Hindlimb muscle (tissue), 1 donor: ENCODE data around the gene SARS1. TPM values are rescaled to one million over a fixed set of nuclear protein-coding genes. Genes with fewer than 3 reads are reported as not detected.
A peak's percentile ranks its signal among the peaks of the same experiment; 100 is the strongest.

Source experiments
- DNase-seq: peaks from one replicate; pipeline ENCODE4 v3.0.0-alpha.2; 2013
- polyA plus RNA-seq: library from polyadenylated mRNA; unstranded; fragments of 120-200 nt; gene quantifications from one replicate; pipeline ENCODE4 v1.2.1, GENCODE V29; 2013; ENCODE audit not compliant: insufficient read length

The SARS1 gene
- polyA plus RNA-seq, 1 donor: 83.1 TPM

DNA sequence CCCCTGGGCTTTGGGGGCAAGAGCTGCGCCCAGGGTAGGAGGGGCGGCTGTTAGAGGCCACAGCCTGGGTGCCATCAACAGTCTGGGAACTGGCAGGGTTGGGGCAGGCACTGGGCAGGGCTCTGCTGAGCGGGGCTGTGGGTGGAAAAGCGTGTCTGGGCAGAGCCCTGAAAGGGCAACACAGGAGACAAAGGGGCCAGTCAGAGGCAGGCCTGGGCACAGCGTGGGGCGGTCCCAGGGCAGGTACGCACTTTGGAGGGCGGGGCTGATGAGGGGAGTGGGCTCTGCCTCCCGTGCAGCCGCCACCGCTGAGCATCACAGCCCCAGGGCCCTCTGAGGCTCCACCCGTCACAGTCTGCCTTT, 49.5 kb downstream of the SARS1 start:
- DNase-seq: no peak

DNA sequence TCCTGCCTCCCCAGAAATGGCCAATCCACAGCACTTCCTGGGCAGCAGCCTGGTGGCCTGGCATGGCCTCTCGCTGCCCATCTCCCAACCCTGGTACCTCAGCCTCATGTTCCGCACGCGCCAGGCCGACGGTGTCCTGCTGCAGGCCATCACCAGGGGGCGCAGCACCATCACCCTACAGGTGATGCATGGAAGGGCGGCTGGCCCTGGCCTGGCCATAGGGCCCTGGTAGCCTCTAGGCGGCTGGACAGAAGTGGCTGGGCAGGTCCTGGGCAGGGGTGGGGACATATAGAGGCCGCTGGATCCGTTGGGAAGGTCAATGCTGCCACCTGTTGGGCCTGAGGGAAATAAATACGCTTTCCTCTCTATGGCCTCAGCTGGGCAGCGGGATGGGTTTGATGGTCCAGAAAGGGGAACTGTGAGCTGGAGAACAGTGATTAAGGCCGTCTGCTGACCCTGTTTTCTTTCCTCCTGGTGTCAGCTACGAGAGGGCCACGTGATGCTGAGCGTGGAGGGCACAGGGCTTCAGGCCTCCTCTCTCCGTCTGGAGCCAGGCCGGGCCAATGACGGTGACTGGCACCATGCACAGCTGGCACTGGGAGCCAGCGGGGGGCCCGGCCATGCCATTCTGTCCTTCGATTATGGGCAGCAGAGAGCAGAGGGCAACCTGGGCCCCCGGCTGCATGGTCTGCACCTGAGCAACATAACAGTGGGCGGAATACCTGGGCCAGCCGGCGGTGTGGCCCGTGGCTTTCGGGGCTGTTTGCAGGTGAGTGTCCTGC, 50.1 kb downstream of the SARS1 start:
- DNase-seq: peak; percentile 77

DNA sequence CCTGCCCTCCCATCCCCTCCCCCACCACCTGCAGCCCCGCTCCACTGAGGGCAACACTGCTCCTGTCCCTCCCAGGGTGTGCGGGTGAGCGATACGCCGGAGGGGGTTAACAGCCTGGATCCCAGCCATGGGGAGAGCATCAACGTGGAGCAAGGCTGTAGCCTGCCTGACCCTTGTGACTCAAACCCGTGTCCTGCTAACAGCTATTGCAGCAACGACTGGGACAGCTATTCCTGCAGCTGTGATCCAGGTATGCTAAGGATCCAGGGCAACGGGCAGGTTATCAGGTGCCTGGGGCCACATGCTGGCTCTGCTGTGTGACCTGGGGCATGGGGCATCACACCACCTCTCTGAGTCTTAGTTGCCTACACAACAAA, 50.6 kb downstream of the SARS1 start:
- DNase-seq: no peak

DNA sequence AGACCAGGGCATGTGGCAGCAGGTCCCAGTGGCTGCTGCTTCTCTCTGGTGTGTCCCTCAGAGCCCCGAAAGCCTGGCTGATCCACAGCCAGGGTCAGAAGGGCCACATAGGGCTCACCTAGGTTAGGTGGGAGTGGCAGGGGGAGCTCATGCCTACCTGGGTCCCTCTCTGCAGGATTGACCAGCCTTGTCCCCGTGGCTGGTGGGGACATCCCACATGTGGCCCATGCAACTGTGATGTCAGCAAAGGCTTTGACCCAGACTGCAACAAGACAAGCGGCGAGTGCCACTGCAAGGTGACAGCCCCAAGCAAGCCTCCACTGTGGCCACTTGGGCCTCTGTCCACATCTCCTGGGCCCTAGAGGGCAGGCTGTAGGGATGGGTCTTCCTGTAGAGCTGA, 51.3 kb downstream of the SARS1 start:
- DNase-seq: no peak

DNA sequence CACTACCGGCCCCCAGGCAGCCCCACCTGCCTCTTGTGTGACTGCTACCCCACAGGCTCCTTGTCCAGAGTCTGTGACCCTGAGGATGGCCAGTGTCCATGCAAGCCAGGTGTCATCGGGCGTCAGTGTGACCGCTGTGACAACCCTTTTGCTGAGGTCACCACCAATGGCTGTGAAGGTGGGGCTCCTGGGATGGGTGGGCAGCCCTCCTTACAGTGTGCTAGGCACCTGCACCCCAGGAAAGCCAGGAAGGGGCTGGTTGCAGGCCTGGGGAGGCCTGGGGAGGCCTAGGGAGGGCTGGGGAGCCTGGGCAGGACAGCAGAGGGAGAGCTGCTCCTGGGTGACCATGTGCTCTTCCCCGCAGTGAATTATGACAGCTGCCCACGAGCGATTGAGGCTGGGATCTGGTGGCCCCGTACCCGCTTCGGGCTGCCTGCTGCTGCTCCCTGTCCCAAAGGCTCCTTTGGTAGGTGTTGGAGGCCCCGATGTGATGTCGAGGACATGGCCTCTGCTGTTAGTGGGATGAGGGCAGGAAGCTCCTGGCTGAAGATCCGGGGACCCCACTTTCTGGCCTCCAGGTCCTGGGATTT, 52.1 kb downstream of the SARS1 start:
- DNase-seq: no peak

DNA sequence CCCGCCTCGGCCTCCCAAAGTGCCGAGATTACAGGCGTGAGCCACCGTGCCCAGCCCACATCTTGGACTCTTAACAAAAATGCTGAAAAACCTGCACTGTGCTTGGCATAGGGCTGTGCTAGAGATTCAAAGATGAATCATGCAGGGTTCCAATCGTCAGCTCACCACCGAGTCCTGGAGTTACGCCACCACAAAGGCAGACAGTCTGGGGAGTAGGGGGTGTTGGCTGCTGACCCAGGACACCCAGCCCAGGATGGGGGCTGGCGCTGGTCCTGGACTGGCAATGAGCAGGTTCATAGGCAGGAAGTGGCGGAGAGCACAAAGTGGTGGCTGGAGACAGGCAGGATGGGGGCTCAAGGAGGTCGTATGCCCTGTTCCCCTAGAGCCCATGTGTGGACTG, 53.2 kb downstream of the SARS1 start:
- DNase-seq: no peak

DNA sequence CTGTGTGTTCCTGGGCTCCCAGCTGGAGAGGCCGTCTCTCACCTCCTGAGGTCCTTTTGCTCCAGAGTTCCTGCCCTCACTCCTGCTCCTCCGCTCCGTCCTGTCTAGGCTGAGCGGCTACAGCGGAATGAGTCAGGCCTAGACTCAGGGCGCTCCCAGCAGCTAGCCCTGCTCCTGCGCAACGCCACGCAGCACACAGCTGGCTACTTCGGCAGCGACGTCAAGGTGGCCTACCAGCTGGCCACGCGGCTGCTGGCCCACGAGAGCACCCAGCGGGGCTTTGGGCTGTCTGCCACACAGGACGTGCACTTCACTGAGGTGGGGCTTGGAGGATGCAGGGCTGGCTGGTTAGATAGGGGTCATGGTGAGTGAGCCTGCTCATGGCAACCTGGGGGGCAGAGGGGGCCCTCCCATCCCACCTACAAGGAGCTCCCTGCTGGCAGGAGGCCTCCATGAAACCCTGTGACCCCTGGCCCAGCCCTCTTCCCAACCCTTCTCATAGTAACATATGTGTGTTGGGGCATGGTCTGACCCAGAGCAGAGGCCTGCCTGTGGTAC, 54.1 kb downstream of the SARS1 start:
- DNase-seq: no peak

DNA sequence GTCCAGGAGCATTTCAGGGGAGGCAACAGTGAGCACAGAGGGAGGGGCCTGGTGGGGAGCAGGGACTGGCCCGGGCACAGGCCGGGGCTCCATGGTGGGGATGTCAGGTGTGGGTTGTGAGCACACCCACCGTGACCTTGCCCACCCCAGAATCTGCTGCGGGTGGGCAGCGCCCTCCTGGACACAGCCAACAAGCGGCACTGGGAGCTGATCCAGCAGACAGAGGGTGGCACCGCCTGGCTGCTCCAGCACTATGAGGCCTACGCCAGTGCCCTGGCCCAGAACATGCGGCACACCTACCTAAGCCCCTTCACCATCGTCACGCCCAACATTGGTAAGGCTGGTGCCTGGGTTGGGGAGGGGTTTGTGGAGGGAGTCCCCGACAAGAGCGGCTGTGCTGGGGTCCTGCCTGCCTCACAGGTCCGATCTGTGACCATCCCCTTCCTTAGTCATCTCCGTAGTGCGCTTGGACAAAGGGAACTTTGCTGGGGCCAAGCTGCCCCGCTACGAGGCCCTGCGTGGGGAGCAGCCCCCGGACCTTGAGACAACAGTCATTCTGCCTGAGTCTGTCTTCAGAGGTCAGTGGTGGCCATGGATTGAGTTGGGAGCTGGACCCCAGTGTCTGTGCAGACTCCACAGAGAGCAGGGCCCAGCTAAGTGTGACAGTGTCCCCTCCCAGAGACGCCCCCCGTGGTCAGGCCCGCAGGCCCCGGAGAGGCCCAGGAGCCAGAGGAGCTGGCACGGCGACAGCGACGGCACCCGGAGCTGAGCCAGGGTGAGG, 54.9 kb downstream of the SARS1 start:
- no peak for DNase-seq

DNA sequence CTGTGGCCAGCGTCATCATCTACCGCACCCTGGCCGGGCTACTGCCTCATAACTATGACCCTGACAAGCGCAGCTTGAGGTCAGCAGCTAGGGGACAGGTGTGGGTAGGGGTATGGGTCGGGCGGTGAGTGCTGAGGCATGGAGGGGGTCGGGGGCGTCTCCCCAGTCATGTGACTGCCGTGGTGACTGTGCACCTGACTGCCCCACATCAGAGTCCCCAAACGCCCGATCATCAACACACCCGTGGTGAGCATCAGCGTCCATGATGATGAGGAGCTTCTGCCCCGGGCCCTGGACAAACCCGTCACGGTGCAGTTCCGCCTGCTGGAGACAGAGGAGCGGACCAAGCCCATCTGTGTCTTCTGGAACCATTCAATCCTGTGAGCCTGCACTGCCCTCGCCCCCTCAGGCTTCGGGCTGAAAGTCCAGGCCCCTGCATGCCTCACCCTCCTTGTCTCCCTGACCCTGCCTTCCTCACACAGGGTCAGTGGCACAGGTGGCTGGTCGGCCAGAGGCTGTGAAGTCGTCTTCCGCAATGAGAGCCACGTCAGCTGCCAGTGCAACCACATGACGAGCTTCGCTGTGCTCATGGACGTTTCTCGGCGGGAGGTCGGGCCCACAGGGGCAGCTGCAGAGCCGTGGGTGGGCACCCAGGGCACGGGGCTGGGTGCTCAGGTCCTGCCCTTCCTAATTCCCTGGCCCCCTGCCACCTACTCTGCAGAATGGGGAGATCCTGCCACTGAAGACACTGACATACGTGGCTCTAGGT, 55.7 kb downstream of the SARS1 start:
- no peak for DNase-seq

DNA sequence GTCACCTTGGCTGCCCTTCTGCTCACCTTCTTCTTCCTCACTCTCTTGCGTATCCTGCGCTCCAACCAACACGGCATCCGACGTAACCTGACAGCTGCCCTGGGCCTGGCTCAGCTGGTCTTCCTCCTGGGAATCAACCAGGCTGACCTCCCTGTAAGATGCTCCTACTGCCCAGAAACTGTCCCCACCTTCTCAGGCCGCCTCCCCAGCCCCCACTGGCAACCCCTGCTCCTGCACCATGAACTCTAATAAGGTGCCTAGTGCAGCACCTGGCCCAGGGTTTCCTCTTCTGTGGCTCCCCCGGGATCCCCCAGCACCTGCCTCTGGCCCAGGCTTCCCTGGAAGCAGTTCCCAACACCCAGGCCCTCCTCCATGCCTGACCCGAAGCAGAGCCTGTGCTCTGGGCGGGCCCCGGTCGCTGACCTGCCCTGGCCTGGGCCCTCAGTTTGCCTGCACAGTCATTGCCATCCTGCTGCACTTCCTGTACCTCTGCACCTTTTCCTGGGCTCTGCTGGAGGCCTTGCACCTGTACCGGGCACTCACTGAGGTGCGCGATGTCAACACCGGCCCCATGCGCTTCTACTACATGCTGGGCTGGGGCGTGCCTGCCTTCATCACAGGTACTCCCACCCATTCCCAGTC, 56.4 kb downstream of the SARS1 start:
- DNase-seq: no peak

DNA sequence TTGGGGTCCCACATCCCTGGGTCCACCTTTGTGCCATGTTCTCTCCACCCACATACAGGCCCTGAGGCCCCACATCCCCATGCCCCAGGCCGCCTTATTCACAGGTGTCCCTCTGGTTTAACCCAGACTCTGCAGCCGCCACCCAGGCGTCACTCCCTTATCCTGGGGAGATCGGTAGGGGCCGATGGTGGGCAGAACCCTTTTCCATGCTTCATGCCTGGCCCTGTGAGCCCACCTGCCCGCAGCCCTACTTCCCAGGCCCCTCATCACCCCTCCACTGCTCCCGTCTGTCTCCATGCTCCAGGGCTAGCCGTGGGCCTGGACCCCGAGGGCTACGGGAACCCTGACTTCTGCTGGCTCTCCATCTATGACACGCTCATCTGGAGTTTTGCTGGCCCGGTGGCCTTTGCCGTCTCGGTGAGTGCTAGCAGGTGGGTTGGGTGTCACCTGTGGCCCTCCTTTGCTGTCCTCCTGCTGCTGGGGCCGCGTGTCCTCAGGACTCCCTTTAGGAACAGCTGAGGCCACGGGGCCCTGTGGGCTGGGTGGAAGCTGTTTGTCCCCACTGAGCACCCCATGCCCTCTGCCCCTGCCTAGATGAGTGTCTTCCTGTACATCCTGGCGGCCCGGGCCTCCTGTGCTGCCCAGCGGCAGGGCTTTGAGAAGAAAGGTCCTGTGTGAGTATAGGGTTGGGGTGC, 57.1 kb downstream of the SARS1 start:
- no peak for DNase-seq

DNA sequence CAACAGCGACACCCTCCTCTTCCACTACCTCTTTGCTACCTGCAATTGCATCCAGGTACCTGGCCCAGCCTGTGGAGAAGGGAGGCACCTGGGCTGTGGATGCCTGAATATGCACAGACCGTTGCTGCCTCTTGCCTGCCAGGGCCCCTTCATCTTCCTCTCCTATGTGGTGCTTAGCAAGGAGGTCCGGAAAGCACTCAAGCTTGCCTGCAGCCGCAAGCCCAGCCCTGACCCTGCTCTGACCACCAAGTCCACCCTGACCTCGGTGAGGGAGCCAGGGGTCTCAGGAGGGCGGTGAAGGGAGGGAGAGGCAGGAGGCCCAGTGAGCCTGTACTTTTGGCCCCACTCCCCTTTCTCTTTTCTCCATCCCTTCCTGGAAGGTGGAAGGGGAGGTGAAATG, 57.7 kb downstream of the SARS1 start:
- DNase-seq: no peak

DNA sequence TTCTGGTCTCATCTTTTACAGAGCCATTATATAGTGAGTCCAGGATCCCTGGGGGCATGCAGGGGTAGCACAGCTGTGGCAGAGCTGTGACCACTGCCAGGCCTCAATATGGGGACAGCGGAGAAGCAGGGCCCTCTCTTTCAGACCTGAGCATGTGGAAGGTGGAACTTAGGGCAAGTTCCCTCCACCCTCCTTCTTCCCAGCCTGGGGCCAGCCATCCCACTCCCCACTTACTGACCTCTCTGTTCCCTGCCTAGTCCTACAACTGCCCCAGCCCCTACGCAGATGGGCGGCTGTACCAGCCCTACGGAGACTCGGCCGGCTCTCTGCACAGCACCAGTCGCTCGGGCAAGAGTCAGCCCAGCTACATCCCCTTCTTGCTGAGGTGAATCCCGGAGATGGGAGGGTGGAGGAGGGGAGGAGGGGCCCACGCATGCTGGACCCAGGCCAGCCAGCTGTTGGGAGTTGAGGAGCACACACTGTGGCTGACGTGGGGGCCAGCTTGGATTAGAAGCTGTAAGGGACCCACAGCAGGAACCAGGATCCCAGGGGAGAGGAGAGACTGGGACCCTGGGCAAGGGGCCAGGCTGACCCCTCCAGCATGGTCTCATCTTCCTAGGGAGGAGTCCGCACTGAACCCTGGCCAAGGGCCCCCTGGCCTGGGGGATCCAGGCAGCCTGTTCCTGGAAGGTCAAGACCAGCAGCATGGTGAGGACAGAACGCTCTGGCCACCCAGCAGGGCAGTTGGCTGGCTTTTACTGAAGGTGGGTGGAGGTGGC, 58.5 kb downstream of the SARS1 start:
- DNase-seq: no peak

DNA sequence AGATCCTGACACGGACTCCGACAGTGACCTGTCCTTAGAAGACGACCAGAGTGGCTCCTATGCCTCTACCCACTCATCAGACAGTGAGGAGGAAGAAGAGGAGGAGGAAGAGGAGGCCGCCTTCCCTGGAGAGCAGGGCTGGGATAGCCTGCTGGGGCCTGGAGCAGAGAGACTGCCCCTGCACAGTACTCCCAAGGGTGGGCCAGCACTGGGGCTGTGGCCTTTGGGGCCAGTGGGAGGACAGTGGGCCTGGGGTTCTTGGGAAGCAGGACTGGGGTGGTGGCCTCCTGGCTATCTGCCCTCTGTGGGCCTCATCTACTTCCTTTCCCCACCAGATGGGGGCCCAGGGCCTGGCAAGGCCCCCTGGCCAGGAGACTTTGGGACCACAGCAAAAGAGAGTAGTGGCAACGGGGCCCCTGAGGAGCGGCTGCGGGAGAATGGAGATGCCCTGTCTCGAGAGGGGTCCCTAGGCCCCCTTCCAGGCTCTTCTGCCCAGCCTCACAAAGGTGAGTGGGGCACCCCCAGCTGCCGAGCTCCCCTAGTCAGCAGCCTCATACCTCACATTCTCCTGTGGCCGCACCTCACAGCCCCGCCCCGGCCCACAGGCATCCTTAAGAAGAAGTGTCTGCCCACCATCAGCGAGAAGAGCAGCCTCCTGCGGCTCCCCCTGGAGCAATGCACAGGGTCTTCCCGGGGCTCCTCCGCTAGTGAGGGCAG, 59.3 kb downstream of the SARS1 start:
- DNase-seq: no peak

DNA sequence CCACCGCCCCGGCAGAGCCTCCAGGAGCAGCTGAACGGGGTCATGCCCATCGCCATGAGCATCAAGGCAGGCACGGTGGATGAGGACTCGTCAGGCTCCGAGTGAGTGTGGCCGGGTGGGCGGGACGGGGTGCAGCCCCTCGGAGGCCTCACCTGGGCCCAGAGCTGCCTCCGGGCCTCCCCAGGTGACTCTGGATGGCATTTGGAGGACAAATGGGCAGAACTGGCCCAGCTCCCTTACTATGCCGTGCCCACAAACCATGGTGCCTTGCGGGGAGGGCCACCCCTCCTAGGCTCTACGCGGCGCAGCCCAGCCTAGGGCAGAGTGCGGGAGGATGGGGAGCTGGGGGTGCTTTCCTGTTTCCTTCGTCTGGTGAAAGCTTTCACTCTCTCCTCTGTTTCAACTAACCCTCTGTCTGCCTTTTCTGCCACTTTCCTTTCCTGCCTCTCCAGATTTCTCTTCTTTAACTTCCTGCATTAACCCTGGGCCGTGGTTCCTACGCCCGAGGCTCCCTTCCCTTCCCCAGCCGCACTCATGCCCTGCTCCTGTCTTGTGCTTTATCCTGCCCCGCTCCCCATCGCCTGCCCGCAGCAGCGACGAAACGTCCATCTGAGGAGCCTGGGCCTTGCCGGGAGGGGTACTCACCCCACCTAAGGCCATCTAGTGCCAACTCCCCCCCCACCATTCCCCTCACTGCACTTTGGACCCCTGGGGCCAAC, 60.0 kb downstream of the SARS1 start:
- DNase-seq: no peak

DNA sequence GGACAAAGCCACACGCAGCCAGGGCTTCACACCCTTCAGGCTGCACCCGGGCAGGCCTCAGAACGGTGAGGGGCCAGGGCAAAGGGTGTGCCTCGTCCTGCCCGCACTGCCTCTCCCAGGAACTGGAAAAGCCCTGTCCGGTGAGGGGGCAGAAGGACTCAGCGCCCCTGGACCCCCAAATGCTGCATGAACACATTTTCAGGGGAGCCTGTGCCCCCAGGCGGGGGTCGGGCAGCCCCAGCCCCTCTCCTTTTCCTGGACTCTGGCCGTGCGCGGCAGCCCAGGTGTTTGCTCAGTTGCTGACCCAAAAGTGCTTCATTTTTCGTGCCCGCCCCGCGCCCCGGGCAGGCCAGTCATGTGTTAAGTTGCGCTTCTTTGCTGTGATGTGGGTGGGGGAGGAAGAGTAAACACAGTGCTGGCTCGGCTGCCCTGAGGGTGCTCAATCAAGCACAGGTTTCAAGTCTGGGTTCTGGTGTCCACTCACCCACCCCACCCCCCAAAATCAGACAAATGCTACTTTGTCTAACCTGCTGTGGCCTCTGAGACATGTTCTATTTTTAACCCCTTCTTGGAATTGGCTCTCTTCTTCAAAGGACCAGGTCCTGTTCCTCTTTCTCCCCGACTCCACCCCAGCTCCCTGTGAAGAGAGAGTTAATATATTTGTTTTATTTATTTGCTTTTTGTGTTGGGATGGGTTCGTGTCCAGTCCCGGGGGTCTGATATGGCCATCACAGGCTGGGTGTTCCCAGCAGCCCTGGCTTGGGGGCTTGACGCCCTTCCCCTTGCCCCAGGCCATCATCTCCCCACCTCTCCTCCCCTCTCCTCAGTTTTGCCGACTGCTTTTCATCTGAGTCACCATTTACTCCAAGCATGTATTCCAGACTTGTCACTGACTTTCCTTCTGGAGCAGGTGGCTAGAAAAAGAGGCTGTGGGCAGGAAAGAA, 61.1 kb downstream of the SARS1 start:
- no peak for DNase-seq

DNA sequence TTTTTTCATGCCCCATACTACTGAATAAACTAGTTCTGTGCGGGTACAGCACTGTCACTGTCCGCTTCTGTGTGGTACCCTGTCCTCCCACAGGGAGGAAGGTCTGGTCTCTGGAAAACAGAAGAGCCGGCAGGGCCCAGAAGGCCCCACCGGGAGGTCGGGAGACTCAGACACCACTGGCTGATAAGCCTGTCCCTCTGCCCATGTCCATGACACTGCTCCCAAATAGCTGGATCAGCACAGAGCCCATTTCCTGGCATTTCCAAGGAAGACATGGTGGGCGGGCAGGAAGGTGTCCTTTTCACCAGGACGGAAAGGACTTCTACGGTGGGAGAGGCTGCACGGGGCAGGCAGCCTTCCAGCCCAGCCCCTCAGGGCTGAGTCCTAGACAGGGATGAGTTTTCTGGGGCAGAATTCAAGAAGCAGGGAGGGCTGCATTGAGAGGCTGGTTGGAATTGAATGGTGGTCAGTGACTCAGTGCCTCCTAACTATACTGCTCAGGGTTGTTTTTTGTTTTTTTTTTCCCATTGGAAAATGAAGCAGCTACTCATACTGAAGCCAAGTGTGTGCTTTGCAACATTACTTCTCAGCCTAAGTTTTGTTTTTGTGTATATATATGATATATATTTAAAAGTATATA, 62.1 kb downstream of the SARS1 start:
- DNase-seq: no peak
